Panc1 (cell line): ENCODE results near the gene SART1.
A peak's percentile ranks its signal among the peaks of the same experiment; 100 is the strongest.

Experiments used
- CTCF ChIP-seq: fragments of 450-650 bp; IDR thresholded peaks from 2 replicates; pipeline ENCODE4 v1.5.1; 2017; ENCODE audit warnings: mild to moderate bottlenecking
- POLR2AphosphoS5 ChIP-seq: IDR thresholded peaks from 2 replicates; pipeline ENCODE4 v1.6.1; 2012; ENCODE audit warnings: mild to moderate bottlenecking, low read depth, low read length, moderate library complexity

- TF ChIP-seq CTCF (no peak), POLR2AphosphoS5 (peak; percentile 83)
These were observed 42.4 kb upstream of the SART1 start, which contains the start of gene DRAP1 for GRCh38 chr11:65919141-65919572.
